Measurements from ENCODE around the gene RIPK3. TPM values are rescaled to one million over a fixed set of nuclear protein-coding genes. Genes with fewer than 3 reads are reported as not detected.

The RIPK3 gene
- polyA plus RNA-seq, 1 of the 3 experiments (the other 2 are of a cell fraction) = not detected

DNA sequence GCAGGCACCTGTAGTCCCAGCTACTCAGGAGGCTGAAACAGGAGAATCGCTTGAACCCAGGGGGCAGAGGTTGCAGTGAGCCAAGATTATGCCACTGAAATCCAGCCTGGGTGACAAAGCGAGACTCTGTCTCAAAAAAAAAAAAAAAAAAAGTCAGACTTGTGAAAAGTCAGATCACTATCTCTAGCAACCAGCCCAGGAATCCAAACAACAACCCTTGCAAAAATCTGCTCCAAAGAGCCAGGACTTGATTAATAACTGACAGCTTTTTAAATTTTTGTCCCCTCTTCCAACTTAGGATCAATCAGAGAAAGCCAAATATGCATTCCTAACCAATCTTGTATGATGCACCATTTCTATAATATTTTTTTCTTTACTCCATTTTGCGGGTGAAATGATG is 20.5 kb upstream of the RIPK3 start:
- DNase-seq = no peak
- 68% methylated on average over 3 of the region's 3 CpGs for WGBS (ENCODE audit: low lambda C conversion rate)
- Histone ChIP-seq H3K27ac (ENCODE audit: low read depth in 2 of 2, low read length in 1 of 2) (no peak overlapping the region), H3K9me3 (no peaks in the 10 kb centered on the region), H3K9me2 (no peaks in the 10 kb centered on the region), H3F3A (replicated peaks; ENCODE audit: insufficient read depth) (peaks cover 5% of the 10 kb centered on the region), H3K27me3 (ENCODE audit: insufficient read depth) (peaks cover 11% of the 10 kb centered on the region; the same call in 1 of the 2 replicates), H3K36me3 (replicated peaks in 1 of 2; ENCODE audit: control insufficient read depth in 1 of 2, insufficient read depth in 2 of 2, low read length in 1 of 2) (no peaks in the 10 kb centered on the region), H3K9ac (no peak overlapping the region), H4K20me1 (ENCODE audit: insufficient read depth) (no peaks in the 10 kb centered on the region), H3K79me2 (ENCODE audit: insufficient read depth) (no peaks in the 10 kb centered on the region), H3K4me2 (no peak overlapping the region), H3K4me3 (ENCODE audit: low read depth in 2 of 2, low read length in 1 of 2) (no peak overlapping the region), H2AFZ (ENCODE audit: low read depth) (no peak overlapping the region), H3K4me1 (ENCODE audit: control insufficient read depth in 1 of 2, insufficient read depth in 2 of 2, low read depth in 1 of 2, low read length in 1 of 2) (peaks cover 3 to 4% of the 10 kb centered on the region in 2 experiments; a peak in 2 of 4 replicates)
- ChIA-PET CTCF (interaction anchor here (1.0 to 8.5 kb wide), 5 partner anchors 13 to 77 kb away, joined by 4 to 77 read pairs (median 5); partner anchors contain the start of genes ADCY4 and KHNYN), POLR2A (interaction anchor here (0.7 kb wide), 1 partner anchor 63 kb away, joined by 3 read pairs; no protein-coding TSS in a partner anchor)
- TF ChIP-seq NRF1 (IDR thresholded peaks at IDR 0.05; ENCODE audit: low read depth, low read length) = no peak
- TF ChIP-seq RXRA (IDR thresholded peaks at IDR 0.05; ENCODE audit: borderline replicate concordance, low read depth) = no peak
- no peak for TF ChIP-seq FOXJ3 (CRISPR knock-in tag; IDR thresholded peaks at IDR 0.05)
- no peak for TF ChIP-seq MEF2A (IDR thresholded peaks at IDR 0.05; ENCODE audit: borderline replicate concordance, low read depth)
- no peak for TF ChIP-seq RFX5 (IDR thresholded peaks at IDR 0.05; ENCODE audit: low read length)
- no peak for TF ChIP-seq TAF1 (IDR thresholded peaks at IDR 0.05; ENCODE audit: borderline replicate concordance, low read depth, low read length)

DNA sequence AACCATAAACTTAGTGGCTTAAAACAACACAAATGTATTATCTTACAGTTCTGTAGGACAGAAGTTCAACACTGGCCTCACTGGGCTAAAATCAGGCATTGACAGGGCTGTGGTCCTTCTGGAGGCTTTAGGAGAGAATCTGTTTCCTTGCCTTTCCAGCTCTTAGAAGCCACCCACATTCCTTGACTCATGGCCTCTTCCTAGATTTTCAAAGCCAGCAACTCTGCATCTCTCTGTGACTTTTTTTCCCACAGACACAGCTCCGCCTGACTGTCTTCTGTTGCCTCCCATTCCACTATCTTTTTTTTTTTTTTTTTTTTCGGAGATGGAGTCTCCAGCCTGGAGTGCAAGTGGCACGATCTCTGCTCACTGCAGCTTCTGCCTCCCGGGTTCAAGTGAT is 16.4 kb upstream of the RIPK3 start:
- H3K27ac ChIP-seq (ENCODE audit: low read depth in 2 of 2, low read length in 1 of 2) = no peak overlapping the region
- WGBS (ENCODE audit: low lambda C conversion rate) = 69% methylated on average over 4 of the region's 4 CpGs
- H4K20me1 ChIP-seq (ENCODE audit: insufficient read depth) = no peaks in the 10 kb centered on the region
- CTCF ChIA-PET = interaction anchor here (1.0 to 8.5 kb wide), 5 partner anchors 9 to 75 kb away, joined by 3 to 77 read pairs (median 23); partner anchors contain the start of genes ADCY4, CBLN3 and KHNYN
- H3K4me1 ChIP-seq (ENCODE audit: control insufficient read depth in 1 of 2, insufficient read depth in 2 of 2, low read depth in 1 of 2, low read length in 1 of 2) = no peaks in the 10 kb centered on the region; a peak in 1 of 4 replicates
- TF ChIP-seq, protein P1, sequence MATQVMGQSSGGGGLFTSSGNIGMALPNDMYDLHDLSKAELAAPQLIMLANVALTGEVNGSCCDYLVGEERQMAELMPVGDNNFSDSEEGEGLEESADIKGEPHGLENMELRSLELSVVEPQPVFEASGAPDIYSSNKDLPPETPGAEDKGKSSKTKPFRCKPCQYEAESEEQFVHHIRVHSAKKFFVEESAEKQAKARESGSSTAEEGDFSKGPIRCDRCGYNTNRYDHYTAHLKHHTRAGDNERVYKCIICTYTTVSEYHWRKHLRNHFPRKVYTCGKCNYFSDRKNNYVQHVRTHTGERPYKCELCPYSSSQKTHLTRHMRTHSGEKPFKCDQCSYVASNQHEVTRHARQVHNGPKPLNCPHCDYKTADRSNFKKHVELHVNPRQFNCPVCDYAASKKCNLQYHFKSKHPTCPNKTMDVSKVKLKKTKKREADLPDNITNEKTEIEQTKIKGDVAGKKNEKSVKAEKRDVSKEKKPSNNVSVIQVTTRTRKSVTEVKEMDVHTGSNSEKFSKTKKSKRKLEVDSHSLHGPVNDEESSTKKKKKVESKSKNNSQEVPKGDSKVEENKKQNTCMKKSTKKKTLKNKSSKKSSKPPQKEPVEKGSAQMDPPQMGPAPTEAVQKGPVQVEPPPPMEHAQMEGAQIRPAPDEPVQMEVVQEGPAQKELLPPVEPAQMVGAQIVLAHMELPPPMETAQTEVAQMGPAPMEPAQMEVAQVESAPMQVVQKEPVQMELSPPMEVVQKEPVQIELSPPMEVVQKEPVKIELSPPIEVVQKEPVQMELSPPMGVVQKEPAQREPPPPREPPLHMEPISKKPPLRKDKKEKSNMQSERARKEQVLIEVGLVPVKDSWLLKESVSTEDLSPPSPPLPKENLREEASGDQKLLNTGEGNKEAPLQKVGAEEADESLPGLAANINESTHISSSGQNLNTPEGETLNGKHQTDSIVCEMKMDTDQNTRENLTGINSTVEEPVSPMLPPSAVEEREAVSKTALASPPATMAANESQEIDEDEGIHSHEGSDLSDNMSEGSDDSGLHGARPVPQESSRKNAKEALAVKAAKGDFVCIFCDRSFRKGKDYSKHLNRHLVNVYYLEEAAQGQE (IDR thresholded peaks at IDR 0.05; ENCODE audit: low read depth, low read length) = no peak
- TF ChIP-seq FOXJ3 (CRISPR knock-in tag; IDR thresholded peaks at IDR 0.05) = no peak
- H2AFZ ChIP-seq (ENCODE audit: low read depth) = no peak overlapping the region
- H3F3A ChIP-seq (replicated peaks; ENCODE audit: insufficient read depth) = no peaks in the 10 kb centered on the region
- H3K9ac ChIP-seq = no peak overlapping the region
- H3K4me3 ChIP-seq (ENCODE audit: low read depth in 2 of 2, low read length in 1 of 2) = no peak overlapping the region
- no peaks in the 10 kb centered on the region for H3K9me3 ChIP-seq
- no peak for DNase-seq
- H3K4me2 ChIP-seq = no peak overlapping the region
- H3K36me3 ChIP-seq (replicated peaks in 1 of 2; ENCODE audit: control insufficient read depth in 1 of 2, insufficient read depth in 2 of 2, low read length in 1 of 2) = no peaks in the 10 kb centered on the region
- no peaks in the 10 kb centered on the region for H3K9me2 ChIP-seq
- POLR2A ChIA-PET = no interaction called here
- no peaks in the 10 kb centered on the region for H3K79me2 ChIP-seq (ENCODE audit: insufficient read depth)
- peaks cover 37% of the 10 kb centered on the region; the same call in 1 of the 2 replicates for H3K27me3 ChIP-seq (ENCODE audit: insufficient read depth)

All from SK-N-SH (cell line).